GM12872 (cell line): ENCODE data around the gene UBASH3B.

Source experiments
- CTCF ChIP-seq: IDR thresholded peaks from 3 replicates; pipeline ENCODE4 v1.5.1; 2011; ENCODE audit warnings: low read depth, mild to moderate bottlenecking, low read length, moderate library complexity; ENCODE audit not compliant: insufficient read depth

Gene UBASH3B

GRCh38 chr11:122703541-122704272 is 48.2 kb downstream of the UBASH3B start:
- no peak for TF ChIP-seq CTCF

GRCh38 chr11:122705396-122705795 is 49.9 kb downstream of the UBASH3B start:
- no peak for TF ChIP-seq CTCF

- TF ChIP-seq CTCF, result no peak
Observed at GRCh38 chr11:122706291-122707088, 51.0 kb downstream of the UBASH3B start.

GRCh38 chr11:122707111-122707510 is 51.6 kb downstream of the UBASH3B start:
- TF ChIP-seq CTCF, result no peak

GRCh38 chr11:122707901-122708300 is 52.4 kb downstream of the UBASH3B start:
- TF ChIP-seq CTCF, result no peak

- no peak for TF ChIP-seq CTCF
Observed at GRCh38 chr11:122709039-122709760, 53.7 kb downstream of the UBASH3B start.

GRCh38 chr11:122711362-122711761 is 55.8 kb downstream of the UBASH3B start:
- no peak for TF ChIP-seq CTCF
